HL-60/S4 treated with phorbol 12-myristate 13-acetate at 8.2 ng/mL for 4 days and 3 days (cell line): ENCODE measurements around the gene FAM229B.
"Not testable (repeated sequence)": the region's sequence is repeated elsewhere in the genome, so short reads cannot be mapped to it uniquely, and the experiment has no call there.

Experiments used
- in situ Hi-C: fragments of 300-500 bp; cut with MboI; formaldehyde crosslinking; loops from 2 replicates; pipeline ENCODE4 v1.15.0; 2022; ENCODE audit warnings: low sequenced_read_pairs

FAM229B gene

GRCh38 chr6:112062966-112063365 is 24.4 kb upstream of the FAM229B start:
- in situ Hi-C loops, result no loop called here

- in situ Hi-C loops, result no loop called here
These were observed 21.9 kb upstream of the FAM229B start for GRCh38 chr6:112065426-112065986.

GRCh38 chr6:112066606-112067005 is 20.8 kb upstream of the FAM229B start:
- in situ Hi-C loops, result no loop called here

DNA sequence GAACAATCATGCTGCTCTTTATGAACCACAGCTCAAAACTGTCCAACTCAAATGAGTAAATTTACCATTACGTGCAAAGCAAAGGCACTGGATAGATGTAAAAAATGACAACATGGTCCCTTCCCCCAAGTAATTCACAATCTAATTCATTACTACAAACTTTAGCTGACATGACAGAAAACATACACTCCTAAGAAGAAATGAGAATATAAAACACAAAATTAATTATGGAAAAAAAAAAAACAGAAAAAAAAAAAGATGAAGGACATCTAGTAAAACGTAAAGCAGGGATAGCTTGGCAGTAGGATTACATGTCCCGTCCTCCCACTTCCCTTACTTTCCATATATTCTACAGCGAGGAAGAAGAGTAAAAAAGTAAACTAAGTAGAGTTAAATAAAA is 5.8 kb upstream of the FAM229B start:
- in situ Hi-C loops, result no loop called here

GRCh38 chr6:112085286-112086065 is 1.9 kb upstream of the FAM229B start:
- in situ Hi-C loops, result no loop called here

DNA sequence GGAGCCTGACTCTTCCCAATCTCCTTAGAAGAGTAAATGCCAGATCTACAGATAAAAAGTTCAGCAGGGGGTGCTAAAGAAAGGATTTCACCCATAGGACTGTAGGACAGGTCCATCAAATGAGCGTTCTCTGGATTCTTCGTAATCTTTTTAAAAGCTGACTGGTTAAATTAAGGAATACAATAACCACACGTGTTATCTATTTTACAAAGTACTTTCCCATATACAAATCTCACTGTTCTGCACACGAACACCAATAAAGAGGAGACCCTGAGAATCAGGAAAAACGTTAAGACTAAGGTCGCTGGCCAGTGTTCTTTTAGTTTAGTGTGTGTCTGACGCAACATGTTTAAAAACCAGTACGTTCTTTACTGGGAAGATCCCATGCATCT is 651 bp upstream of the FAM229B start:
- in situ Hi-C loops, result no loop called here

DNA sequence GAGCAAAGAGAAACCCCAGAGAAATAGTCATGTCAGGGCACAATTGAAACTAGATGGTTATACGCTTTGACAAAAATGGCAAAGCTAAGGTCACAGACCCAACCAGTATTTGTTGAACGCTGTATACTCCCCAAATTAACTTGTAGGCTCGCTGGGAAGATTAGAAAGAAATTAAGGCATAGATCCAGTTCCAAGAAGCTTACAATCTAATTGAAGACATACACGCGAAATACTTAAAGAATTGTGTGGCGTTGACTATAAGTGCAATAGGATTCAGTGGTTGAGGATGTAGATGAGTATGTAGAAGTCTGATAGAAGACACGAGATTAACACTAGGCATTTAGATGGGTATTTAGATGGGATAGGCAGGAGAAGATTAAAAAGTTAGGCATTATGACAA is 525 bp downstream of the FAM229B start:
- in situ Hi-C loops, result no loop called here

- in situ Hi-C loops, result no loop called here
These were observed 9.5 kb downstream of the FAM229B start for GRCh38 chr6:112096901-112097300.

DNA sequence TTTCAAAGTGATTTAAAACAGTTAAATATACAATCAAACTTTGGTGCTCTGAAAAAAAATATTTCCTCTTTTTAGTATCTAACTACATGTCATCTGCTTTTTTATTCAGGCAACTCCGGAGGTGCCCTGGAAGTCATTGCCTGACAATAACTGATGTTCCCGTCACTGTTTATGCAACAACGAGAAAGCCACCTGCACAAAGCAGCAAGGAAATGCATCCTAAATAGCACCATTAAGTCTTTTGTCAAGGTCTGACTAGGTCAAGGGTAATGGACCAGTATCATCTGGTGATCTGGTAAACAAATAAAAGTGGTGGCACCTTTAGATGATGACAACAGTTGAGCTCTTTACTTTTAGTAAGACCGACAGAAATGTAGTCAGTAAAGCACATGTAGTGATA is 13.2 kb downstream of the FAM229B start:
- in situ Hi-C loops, result no loop called here

DNA sequence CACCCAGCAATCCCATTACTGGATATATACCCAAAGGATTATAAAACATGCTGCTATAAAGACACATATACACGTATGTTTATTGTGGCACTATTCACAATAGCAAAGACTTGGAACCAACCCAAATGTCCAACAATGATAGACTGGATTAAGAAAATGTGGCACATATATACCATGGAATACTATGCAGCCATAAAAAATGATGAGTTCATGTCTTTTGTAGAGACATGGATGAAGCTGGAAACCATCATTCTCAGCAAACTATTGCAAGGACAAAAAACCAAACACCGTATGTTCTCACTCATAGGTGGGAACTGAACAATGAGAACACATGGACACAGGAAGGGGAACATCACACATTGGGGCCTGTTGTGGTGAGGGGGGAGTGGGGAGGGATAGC is 18.6 kb downstream of the FAM229B start:
- in situ Hi-C loops, result not testable (repeated sequence)

GRCh38 chr6:112106562-112106961 is 19.2 kb downstream of the FAM229B start:
- in situ Hi-C loops, result no loop called here

- in situ Hi-C loops, result no loop called here
These were observed 21.9 kb downstream of the FAM229B start for GRCh38 chr6:112109262-112109661.

DNA sequence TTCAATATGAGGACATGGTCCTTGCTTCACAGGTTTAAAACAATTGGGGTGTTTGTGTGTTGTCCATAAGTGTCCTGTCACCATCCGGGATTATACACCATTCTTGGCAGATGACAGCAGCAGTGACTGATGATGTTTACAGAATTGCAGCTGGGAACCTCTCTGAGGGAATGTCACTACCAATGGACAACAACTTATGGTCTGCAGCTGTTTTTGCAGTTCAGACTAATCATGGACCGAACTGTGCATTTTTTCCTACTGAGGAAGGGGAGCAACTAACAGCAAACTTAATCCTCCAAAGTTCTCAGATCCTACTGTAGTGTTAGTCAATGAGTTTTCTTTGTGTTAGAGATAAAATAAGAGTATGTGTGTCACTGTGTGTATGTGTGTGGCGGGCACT is 26.0 kb downstream of the FAM229B start:
- in situ Hi-C loops, result no loop called here

- in situ Hi-C loops, result no loop called here
These were observed 26.5 kb downstream of the FAM229B start for GRCh38 chr6:112113918-112114317.

DNA sequence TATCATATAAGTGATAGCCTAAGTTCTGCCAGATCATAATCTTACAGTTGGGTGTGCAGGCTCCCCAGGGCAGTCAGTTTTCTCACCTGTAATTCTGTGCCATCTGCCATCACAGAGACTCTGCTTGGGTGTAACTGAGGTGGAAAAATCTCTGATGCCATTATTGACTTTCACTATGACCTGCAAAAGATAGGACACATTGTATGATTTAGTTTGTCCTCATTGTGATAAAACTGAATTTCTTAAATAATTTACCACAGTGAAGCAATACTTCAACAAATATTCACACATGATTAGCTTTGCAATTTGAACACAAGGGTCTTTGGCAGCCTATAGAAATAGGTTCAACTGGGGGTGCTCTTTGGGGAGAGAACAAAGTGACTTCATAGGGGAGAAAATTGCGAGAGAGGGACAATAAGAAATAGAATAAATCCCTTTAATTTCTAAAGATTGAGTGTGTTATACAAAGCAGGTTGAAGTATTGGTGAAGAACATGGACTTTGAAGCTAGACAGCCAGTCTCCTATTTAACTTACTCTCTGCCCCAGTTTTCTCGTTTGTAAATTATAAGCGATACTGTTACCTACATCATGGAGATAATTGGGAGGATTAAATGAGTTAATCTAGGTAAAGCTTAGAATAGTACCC is 27.3 kb downstream of the FAM229B start:
- in situ Hi-C loops, result no loop called here

- in situ Hi-C loops, result no loop called here
These were observed 28.8 kb downstream of the FAM229B start for GRCh38 chr6:112116221-112116620.

GRCh38 chr6:112117554-112117953 is 30.2 kb downstream of the FAM229B start:
- in situ Hi-C loops, result no loop called here

- in situ Hi-C loops, result no loop called here
These were observed 30.6 kb downstream of the FAM229B start for GRCh38 chr6:112118034-112118433.

- in situ Hi-C loops, result no loop called here
These were observed 35.4 kb downstream of the FAM229B start for GRCh38 chr6:112122756-112123155.

DNA sequence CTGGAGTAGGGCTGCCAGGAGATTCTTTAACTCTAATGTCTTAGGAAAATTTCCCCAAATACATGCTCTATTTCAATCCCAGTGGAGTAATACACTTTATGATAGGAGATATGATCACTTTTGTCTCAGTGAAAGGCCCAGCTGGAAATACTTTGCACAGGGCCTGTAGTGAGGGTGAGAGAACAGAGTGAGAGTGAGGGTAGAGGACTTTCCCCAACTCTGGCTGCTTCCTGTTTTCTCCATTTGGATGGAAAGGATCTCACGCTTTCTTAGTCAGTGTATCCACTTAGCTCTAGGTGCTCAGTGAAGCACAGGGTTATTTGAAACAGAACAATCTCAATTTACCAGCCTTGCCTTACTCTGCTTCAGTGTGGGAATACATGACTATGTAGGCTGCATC is 36.6 kb downstream of the FAM229B start:
- in situ Hi-C loops, result no loop called here

GRCh38 chr6:112128208-112128607 is 40.8 kb downstream of the FAM229B start:
- in situ Hi-C loops, result no loop called here

DNA sequence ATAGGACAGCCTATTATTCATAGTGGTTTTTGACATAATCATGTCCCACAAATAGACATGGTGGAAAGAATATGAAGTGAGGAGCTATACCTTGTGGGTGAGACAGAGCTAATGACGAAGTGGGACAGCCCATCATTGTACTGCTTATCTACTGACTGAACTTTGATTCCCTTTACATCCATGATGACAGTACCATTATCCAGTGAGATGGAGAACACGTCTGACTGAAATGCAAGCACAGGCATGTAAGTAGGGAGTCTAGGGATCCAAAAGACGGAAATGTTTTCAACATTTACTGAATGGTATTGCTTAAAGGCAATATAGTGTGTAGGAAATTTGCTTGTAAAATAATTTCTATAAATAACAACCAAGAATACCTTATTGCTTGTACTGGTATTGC is 43.5 kb downstream of the FAM229B start:
- in situ Hi-C loops, result no loop called here
